K562 treated with DMSO at 1 percent for 12 hours (cell line): ENCODE measurements around the gene SH2D4B. TPM values are rescaled to one million over a fixed set of nuclear protein-coding genes. Genes with fewer than 3 reads are reported as not detected.

Source experiments
- total RNA-seq: library from RNA; unstranded; fragments of 300-600 nt; gene quantifications from 2 replicates; pipeline ENCODE4 v1.2.3, GENCODE V29; 2022; ENCODE audit not compliant: insufficient read depth

The SH2D4B gene
- total RNA-seq = not detected in 2 replicates

DNA sequence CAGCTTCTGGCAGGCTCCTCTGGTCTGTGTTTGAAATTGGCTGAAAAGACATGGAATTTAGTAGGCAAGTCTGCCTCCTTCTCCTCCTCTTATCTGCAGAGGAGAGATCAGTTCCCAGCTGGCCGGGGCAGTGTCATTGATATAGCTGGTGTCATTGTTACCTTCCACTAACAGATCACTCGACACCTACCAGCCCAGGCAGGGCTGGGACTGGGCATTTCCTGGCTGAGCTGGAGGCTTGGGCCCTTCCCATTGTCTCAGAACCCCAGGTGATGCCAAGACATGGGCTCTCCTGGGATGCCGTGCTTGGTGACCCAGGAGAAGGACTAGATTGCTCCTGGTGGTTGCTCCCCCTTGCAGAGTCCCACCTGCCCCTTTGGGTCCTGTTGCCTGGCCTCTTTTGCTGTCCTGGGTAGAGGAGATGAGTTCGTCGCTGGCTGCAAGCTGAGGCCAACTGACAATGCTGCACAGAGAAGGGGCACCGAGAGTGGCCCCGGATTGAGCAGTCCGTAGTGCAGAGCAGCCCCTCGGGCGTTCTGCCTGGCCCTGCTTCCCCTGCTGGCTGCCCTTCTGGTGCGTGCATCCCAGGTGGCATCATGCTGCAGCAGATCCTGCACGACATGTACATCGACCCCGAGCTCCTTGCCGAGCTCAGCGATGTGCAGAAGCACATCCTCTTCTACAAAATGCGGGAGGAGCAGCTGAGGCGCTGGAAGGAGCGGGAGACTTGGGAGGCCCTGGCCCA is at the start of gene SH2D4B:
TSS of gene SH2D4B (plus strand) at position 167 of the 745 bp plus-strand sequence. CDS start at position 597, 430 bp downstream.

Other genes starting within 250 kb of the SH2D4B start
- 1.9 and 2.5 TPM in 2 replicates for gene MAT1A, start 248.2 kb upstream of the SH2D4B start, total RNA-seq
- gene DYDC1, start 181.1 kb upstream of the SH2D4B start, total RNA-seq = not detected in 2 replicates
- 3.2 and 3.4 TPM in 2 replicates for gene DYDC2, start 181.1 kb upstream of the SH2D4B start, total RNA-seq
- 0.63 and 3.3 TPM in 2 replicates for gene PRXL2A, start 129.4 kb upstream of the SH2D4B start, total RNA-seq
- gene TSPAN14, start 83.6 kb upstream of the SH2D4B start, total RNA-seq = 26.3 and 65.1 TPM in 2 replicates